K562 (cell line): ENCODE data around the gene CD248. TPM values are rescaled to one million over a fixed set of nuclear protein-coding genes. Genes with fewer than 3 reads are reported as not detected.
A peak's percentile ranks its signal among the peaks of the same experiment; 100 is the strongest.

ENCODE experiments used
- ATAC-seq: fragments of 200-7000 bp; cut with Tn5 transposase; 3 replicates; pipeline ENCODE4 v1.9.1; 2020; ENCODE audit warnings: moderate library complexity
- BruUV-seq: library from RNA; stranded (reverse); fragments of 400-500 nt; replicated peaks from 2 replicates; lab custom pipeline; 2021; lab: Mats Ljungman, UMichigan
- CTCF ChIA-PET: fragments of 300-600 bp; formaldehyde crosslinking; extraction: SDS; loops from one replicate; lab custom pipeline; 2021; ENCODE audit warnings: low intra/inter-chr PET ratio; lab: Yijun Ruan, JAX
- POLR2A ChIA-PET: fragments of 300-600, 350-650 bp; sonication (Branson Sonifier 250); formaldehyde crosslinking; extraction: SDS; loops from one replicate; lab custom pipeline; 2021; ENCODE audit warnings: antibody characterized with exemption, inconsistent platforms; lab: Yijun Ruan, JAX
- DNase-seq, 4 experiments: peaks; one replicate each; pipeline versions ENCODE4 v3.0.0 to v3.0.0-alpha.2; 2011 to 2018; ENCODE audit warnings: low spot score in 3 of 4, mixed read lengths in 3 of 4; ENCODE audit errors: extremely low read depth in 1 of 4
- FAIRE-seq: peaks from 2 replicates; lab custom pipeline; 2011; peaks lifted over from hg19 to GRCh38; lab: Jason Lieb, UNC
- H2AFZ ChIP-seq: 2 replicates; pipeline ENCODE4 v1.6.0; 2011; ENCODE audit warnings: low read depth, low read length, control low read depth, inconsistent platforms
- H3K27ac ChIP-seq: fragments of 200-600 bp; 3 replicates; pipeline ENCODE4 v1.8.0; 2011; ENCODE audit warnings: low read depth, mild to moderate bottlenecking, control low read depth, inconsistent platforms, low read length, moderate library complexity, mixed read lengths; ENCODE audit errors: extremely low read depth
- H3K27me3 ChIP-seq, 2 experiments: fragments of 300-600 bp in 1 of 2; 2 replicates in 1 of 2; 3 replicates in 1 of 2; pipeline versions ENCODE4 v1.6.0 to v1.8.0; 2011; ENCODE audit warnings: inconsistent platforms in 2 of 2, low read length in 2 of 2, mild to moderate bottlenecking in 1 of 2, mixed read lengths in 1 of 2, moderate library complexity in 1 of 2; ENCODE audit not compliant: control insufficient read depth in 2 of 2, insufficient read depth in 2 of 2
- H3K36me3 ChIP-seq: fragments of 300-600 bp; 3 replicates; pipeline ENCODE4 v1.8.0; 2011; ENCODE audit warnings: mild to moderate bottlenecking, low read length, inconsistent platforms; ENCODE audit not compliant: control insufficient read depth, insufficient read depth
- H3K4me1 ChIP-seq, 2 experiments: fragments of 200-600 bp in 1 of 2; replicated peaks in 1 of 2; 2 replicates in 1 of 2; 3 replicates in 1 of 2; pipeline versions ENCODE4 v1.5.1 to v1.8.0; 2011; ENCODE audit warnings: inconsistent platforms in 2 of 2, low read length in 2 of 2, mild to moderate bottlenecking in 1 of 2, mixed read lengths in 1 of 2, moderate library complexity in 1 of 2; ENCODE audit not compliant: control insufficient read depth in 2 of 2, insufficient read depth in 2 of 2
- H3K4me2 ChIP-seq: 2 replicates; pipeline ENCODE4 v1.6.1; 2011; ENCODE audit warnings: low read length, control low read depth, inconsistent platforms, mixed read lengths; ENCODE audit not compliant: insufficient read depth
- H3K4me3 ChIP-seq: fragments of 200-600 bp; sonication (generic), shearing (Covaris generic); 2 replicates; pipeline ENCODE4 v1.5.1; 2016; ENCODE audit warnings: control low read depth, inconsistent platforms
- H3K79me2 ChIP-seq: fragments of 200-600 bp; 3 replicates; pipeline ENCODE4 v1.8.0; 2011; ENCODE audit warnings: low read length, inconsistent platforms; ENCODE audit not compliant: control insufficient read depth, insufficient read depth
- H3K9ac ChIP-seq, 2 experiments: 2 replicates each; pipeline versions ENCODE4 v1.6.0 to v1.6.1; 2011; ENCODE audit warnings: low read depth in 2 of 2, low read length in 2 of 2, control low read depth in 1 of 2, inconsistent platforms in 1 of 2, mild to moderate bottlenecking in 1 of 2, mixed read lengths in 1 of 2; ENCODE audit not compliant: insufficient read depth in 1 of 2
- H3K9me1 ChIP-seq: one replicate; pipeline ENCODE4 v1.6.0; 2011; ENCODE audit warnings: inconsistent platforms, mild to moderate bottlenecking, low read length, moderate library complexity; ENCODE audit not compliant: control insufficient read depth, insufficient read depth
- H3K9me3 ChIP-seq: replicated peaks from 2 replicates; pipeline ENCODE4 v1.5.1; 2011; ENCODE audit warnings: low read depth, low read length, inconsistent platforms; ENCODE audit not compliant: control insufficient read depth, insufficient read depth
- H4K20me1 ChIP-seq: replicated peaks from 2 replicates; pipeline ENCODE4 v1.6.1; 2011; ENCODE audit warnings: low read length, inconsistent platforms, mixed read lengths; ENCODE audit not compliant: control insufficient read depth, insufficient read depth
- DLX4 ChIP-seq: fragments of 250-450 bp; sonication (Bioruptor Pico); IDR thresholded peaks from 2 replicates; pipeline ENCODE4 v1.6.1; 2021; ENCODE audit warnings: mild to moderate bottlenecking
- ERF ChIP-seq: fragments of 450-650 bp; formaldehyde crosslinking; IDR thresholded peaks from 2 replicates; pipeline ENCODE4 v1.4.0; 2020; ENCODE audit warnings: mild to moderate bottlenecking, mixed read lengths
- GABPB1 ChIP-seq: sonication (generic); formaldehyde crosslinking; IDR thresholded peaks from 2 replicates; pipeline ENCODE4 v1.8.0; 2022; ENCODE audit warnings: mild to moderate bottlenecking, missing genetic modification reagents
- HMGN3 ChIP-seq: IDR thresholded peaks from 2 replicates; pipeline ENCODE4 v1.6.1; 2011; ENCODE audit warnings: borderline replicate concordance, low read depth, mild to moderate bottlenecking, mixed read lengths, low read length; ENCODE audit not compliant: insufficient read length; ENCODE audit errors: extremely low read depth
- HNRNPUL1 ChIP-seq: fragments of 200-400 bp; formaldehyde crosslinking; IDR thresholded peaks from 2 replicates; pipeline ENCODE4 v1.6.1; 2017; ENCODE audit warnings: low read length
- LCOR ChIP-seq: sonication (generic); formaldehyde crosslinking; IDR thresholded peaks from 2 replicates; pipeline ENCODE4 v1.8.0; 2022; ENCODE audit warnings: mild to moderate bottlenecking, missing genetic modification reagents
- NUFIP1 ChIP-seq: fragments of 450-650 bp; IDR thresholded peaks from 2 replicates; pipeline ENCODE4 v1.6.1; 2018; ENCODE audit not compliant: partially characterized antibody
- SMARCB1 ChIP-seq: IDR thresholded peaks from 2 replicates; pipeline ENCODE4 v1.6.1; 2011; ENCODE audit warnings: improper control_type of control experiment, low read depth; ENCODE audit not compliant: insufficient read length
- ZFP91 ChIP-seq: sonication (generic); formaldehyde crosslinking; IDR thresholded peaks from 2 replicates; pipeline ENCODE4 v1.8.0; 2022; ENCODE audit warnings: mild to moderate bottlenecking, missing genetic modification reagents
- ZNF277 ChIP-seq: fragments of 250-450 bp; sonication (Bioruptor Pico); IDR thresholded peaks from 2 replicates; pipeline ENCODE4 v1.8.0; 2022; ENCODE audit warnings: inconsistent platforms, mild to moderate bottlenecking, moderate library complexity, borderline replicate concordance
- ZNF695 ChIP-seq: fragments of 450-650 bp; formaldehyde crosslinking; IDR thresholded peaks from 2 replicates; pipeline ENCODE4 v1.4.0; 2020; ENCODE audit warnings: mild to moderate bottlenecking, moderate library complexity
- WGBS: fragments of 100-300 bp; shearing (Covaris generic); methylation state at CpG from one replicate; pipeline ENCODE4 v1.1.6; 2016; ENCODE audit warnings: low coverage, mixed read lengths; ENCODE audit not compliant: insufficient coverage; ENCODE audit errors: missing lambda C conversion rate; 5-methylcytosine and 5-hydroxymethylcytosine counted together
- in situ Hi-C: fragments of 300-500 bp; cut with MboI; formaldehyde crosslinking; loops from 4 replicates; pipeline ENCODE4 v1.15.0; 2018; ENCODE audit warnings: inconsistent platforms, mixed read lengths
- intact Hi-C: fragments of 100-400 bp; cut with micrococcal nuclease; formaldehyde crosslinking; loops from 2 replicates; pipeline ENCODE4 v1.14.2; 2022
- polyA plus RNA-seq, 8 experiments: library from polyadenylated mRNA; depleted of rRNA in 4 of 8; stranded (reverse) in 5 of 8; unstranded in 3 of 8; fragments of >200 nt; fragmentation: Nextera tagmentation in 2 of 8; fragmentation: Illumina TruSeq in 1 of 8; extraction: Ambion mirVana in 2 of 8; extraction: Trizol in 1 of 8; gene quantifications; 2 replicates each; pipeline versions ENCODE4 v1.2.1 to v1.2.3, GENCODE V29; 2011 to 2014; ENCODE audit warnings: inconsistent platforms in 1 of 8, missing spikeins in 1 of 8
- total RNA-seq, 7 experiments: library from RNA; depleted of rRNA in 6 of 7; stranded (reverse); fragments of >200 nt in 6 of 7; fragmentation: Illumina TruSeq in 2 of 7; extraction: Trizol in 2 of 7; gene quantifications; 2 replicates each; pipeline versions ENCODE4 v1.2.1 to v1.2.3, GENCODE V29; 2011 to 2021; ENCODE audit warnings: low replicate concordance in 1 of 7

The CD248 gene
- total and polyA plus RNA-seq, 9 of the 15 experiments (the other 6 are each of a cell fraction or from before 2014, with no cell fraction given): 0.09 TPM; not detected in 8

- TF ChIP-seq NUFIP1 (no peak), GABPB1 (CRISPR knock-in tag) (peak; percentile 70), DLX4 (CRISPR knock-in tag) (no peak)
Observed at GRCh38 chr11:66328302-66329144, 11.7 kb upstream of the CD248 start (continued).

DNA sequence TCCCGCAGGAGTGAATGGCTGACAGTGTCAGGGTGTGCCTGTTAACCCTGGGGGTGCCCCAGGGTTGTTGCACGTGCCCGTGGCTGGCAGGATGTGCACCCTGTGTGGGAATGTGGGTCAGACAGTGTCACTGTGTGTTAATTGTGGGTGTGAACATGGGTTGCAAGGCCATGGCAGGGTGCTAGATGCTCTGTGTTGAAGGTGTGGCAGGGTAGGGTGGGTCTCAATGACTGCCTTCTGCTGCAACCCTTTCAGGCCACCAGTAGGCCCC is 11.1 kb upstream of the CD248 start:
- peak overlapping the region; percentile 56 to 66; a peak in 3 of 4 replicates for H3K9ac ChIP-seq
- intact Hi-C loops: loop anchor here (1.0 to 2.0 kb wide), 2 partner anchors 16 to 105 kb away; no protein-coding TSS in a partner anchor
- DNase-seq (no peak), ATAC-seq (peak; percentile 31; the same call in 2 of the 3 replicates), FAIRE-seq (no peak)
- peak overlapping the region; percentile 87; the same call in 1 of the 2 replicates for H3K4me2 ChIP-seq
- peaks cover 20 to 65% of the 10 kb centered on the region in 2 experiments; a peak in 4 of 5 replicates for H3K4me1 ChIP-seq
- ChIA-PET POLR2A (no interaction called here), CTCF (interaction anchor here (1.2 to 3.1 kb wide), 3 partner anchors 16 to 105 kb away, joined by 5 to 37 read pairs (median 16); no protein-coding TSS in a partner anchor)
- in situ Hi-C loops: loop anchor here (5.0 kb wide), 1 partner anchor 111 kb away; no protein-coding TSS in a partner anchor
- WGBS: 69% methylated on average over 3 of the region's 3 CpGs
- H3K4me3 ChIP-seq: no peak overlapping the region
- BruUV-seq: no TSS peak
- TF ChIP-seq ZFP91 (CRISPR knock-in tag) (no peak), LCOR (0 out of 2 replicates have a peak, but pooled peaks have one; percentile 5), HNRNPUL1 (no peak), HMGN3 (no peak), ZNF695 (CRISPR knock-in tag) (no peak), ERF (no peak), ZNF277 (CRISPR knock-in tag) (no peak), SMARCB1 (no peak)
- H3K27ac ChIP-seq: peak overlapping the region; percentile 42; the same call in 2 of the 3 replicates
- peak overlapping the region; percentile 100 for H2AFZ ChIP-seq
- H3K9me1 ChIP-seq: peaks cover 4% of the 10 kb centered on the region
- H3K36me3 ChIP-seq: no peaks in the 10 kb centered on the region
- no peaks in the 10 kb centered on the region for H3K79me2 ChIP-seq
- H3K9me3 ChIP-seq: no peaks in the 10 kb centered on the region
- H4K20me1 ChIP-seq: no peaks in the 10 kb centered on the region
- H3K27me3 ChIP-seq: no peaks in the 10 kb centered on the region
